GM15510 (cell line): ENCODE results near the gene FXR2.

Source experiments
- POLR2A ChIP-seq: IDR thresholded peaks from 3 replicates; pipeline ENCODE4 v1.6.1; 2011; ENCODE audit warnings: borderline replicate concordance; ENCODE audit not compliant: insufficient read length; ENCODE audit errors: extremely low read depth

The FXR2 gene

GRCh38 chr17:7634384-7634783, 19.7 kb upstream of the FXR2 start:
- TF ChIP-seq POLR2A = no peak

GRCh38 chr17:7633093-7633492, 18.4 kb upstream of the FXR2 start:
- no peak for TF ChIP-seq POLR2A

DNA sequence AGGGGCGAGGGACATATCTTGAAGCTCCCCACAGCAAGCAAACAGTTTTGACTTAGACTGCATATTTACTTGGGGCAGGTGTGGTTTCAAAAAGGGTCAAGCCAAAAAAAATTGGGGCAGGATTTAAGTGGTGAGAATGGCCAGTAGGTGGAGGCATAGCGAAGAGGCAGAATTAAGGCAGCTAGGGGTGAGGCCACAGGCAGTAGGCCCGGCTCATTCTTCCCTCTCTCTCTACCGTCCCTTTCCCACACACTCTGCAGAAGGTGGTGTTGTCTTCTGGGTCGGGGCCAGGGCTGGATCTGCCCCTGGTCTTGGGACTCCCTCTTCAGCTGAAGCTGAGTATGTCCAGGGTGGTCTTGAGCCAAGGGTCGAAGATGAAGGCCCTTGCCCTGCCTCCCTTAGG, 17.8 kb upstream of the FXR2 start:
- TF ChIP-seq POLR2A = no peak

DNA sequence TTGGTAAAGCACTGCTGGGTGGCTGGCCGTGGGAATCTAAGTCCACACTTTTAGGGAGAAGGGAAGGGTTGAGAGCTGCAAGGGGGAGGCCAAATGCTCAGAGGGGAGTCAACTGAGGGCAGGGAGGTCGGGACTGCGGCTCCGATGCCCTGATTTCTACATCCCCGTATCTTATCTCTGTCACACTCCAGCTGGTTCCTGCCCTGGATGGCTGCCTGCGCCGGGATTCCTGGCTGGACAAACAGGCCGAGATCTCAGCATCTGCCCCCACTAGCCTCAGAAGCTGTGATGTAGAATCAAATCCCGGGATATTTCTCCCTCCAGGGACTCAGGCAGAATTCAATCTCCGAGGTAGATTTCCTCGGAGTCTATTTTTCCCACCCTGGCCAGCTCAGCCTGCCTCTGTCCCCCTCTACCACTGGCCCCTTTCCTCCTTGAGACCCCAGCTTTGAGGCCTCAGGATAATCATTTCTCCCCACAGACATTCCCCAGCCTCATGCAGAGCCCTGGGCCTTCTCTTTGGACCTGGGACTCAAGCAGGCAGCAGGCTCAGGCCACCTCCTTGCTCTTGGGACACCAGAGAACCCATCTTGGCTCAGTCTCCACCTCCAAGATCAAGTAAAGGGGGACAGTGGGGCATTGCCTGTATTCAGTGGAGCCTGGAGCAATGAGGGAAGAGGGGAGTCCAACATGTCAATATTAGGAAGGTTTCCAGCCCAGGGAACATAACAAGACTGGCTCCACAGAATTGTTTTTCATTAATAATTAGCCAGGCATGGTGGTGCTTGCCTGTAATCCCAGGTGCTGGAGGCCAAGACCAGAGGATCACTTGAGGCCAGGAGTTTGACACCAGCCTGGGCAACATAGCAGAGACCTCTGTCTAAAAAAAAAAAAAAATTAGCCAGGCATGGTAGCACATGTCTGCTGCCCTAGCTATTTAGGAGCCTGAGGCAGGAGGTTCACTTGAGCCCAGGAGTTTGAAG, 17.0 kb upstream of the FXR2 start:
- no peak for TF ChIP-seq POLR2A

DNA sequence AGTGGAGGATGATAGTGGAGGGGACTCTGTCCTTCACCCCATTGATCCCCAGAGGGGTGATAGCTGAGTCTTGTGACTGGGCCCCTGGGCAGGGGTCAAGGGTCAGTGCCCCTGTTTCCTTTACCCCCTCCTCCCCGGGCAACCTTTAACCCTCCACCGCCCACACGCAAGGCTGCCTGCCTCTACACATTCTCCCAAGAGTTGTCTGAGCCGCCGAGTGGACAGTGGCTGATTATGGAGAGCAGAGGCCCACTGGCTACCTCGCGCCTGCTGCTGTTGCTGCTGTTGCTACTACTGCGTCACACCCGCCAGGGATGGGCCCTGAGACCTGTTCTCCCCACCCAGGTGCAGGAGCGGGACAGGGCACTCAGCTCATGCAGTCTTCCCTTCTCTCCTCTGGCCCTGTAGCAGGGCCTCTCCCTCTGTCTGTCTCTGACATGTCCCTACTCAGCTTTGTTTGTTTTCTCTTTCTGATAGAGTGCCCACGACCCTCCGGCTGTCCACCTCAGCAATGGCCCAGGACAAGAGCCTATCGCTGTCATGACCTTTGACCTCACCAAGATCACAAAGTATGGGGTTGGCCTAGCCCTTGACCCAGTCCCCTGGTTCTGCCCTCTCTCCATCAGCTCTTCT, 15.4 kb upstream of the FXR2 start, which contains the start of gene SHBG:
SHBG (plus strand) TSS at position 197 of the 633 bp plus-strand sequence; CDS start at position 235, 38 bp downstream.
- no peak for TF ChIP-seq POLR2A

GRCh38 chr17:7627250-7628121, 12.8 kb upstream of the FXR2 start, which contains the start of gene SAT2:
Gene SAT2, minus strand, starts transcription at chr17:7627821. Its CDS starts 186 bp downstream, at chr17:7627635.
- TF ChIP-seq POLR2A = peak; percentile 77

- no peak for TF ChIP-seq POLR2A
Measured at GRCh38 chr17:7626956-7627249, 12.2 kb upstream of the FXR2 start.

- no peak for TF ChIP-seq POLR2A
Measured at GRCh38 chr17:7626307-7626706, 11.6 kb upstream of the FXR2 start.

DNA sequence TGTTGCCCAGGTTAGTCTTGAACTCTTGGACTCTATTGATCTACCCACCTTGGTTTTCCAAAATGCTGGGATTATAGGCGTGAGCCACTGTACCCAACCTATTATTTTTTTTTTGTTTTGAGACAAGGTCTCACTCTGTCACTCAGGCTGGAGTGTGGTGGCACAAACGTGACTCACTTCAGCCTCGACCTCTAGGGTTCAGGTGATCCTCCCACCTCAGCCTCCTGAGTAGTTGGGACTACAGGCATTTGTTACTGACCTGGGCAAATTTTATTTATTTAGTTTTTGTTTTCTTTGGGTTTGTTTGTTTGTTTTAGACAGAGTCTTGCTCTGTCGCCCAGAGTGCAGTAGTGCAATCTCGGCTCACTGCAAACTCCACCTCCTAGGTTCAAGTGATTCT, 9.0 kb upstream of the FXR2 start:
- no peak for TF ChIP-seq POLR2A

GRCh38 chr17:7620835-7621234, 6.1 kb upstream of the FXR2 start:
- TF ChIP-seq POLR2A = no peak

GRCh38 chr17:7618608-7619007, 3.9 kb upstream of the FXR2 start:
- no peak for TF ChIP-seq POLR2A

- no peak for TF ChIP-seq POLR2A
Measured at GRCh38 chr17:7615265-7615747, 609 bp upstream of the FXR2 start.

DNA sequence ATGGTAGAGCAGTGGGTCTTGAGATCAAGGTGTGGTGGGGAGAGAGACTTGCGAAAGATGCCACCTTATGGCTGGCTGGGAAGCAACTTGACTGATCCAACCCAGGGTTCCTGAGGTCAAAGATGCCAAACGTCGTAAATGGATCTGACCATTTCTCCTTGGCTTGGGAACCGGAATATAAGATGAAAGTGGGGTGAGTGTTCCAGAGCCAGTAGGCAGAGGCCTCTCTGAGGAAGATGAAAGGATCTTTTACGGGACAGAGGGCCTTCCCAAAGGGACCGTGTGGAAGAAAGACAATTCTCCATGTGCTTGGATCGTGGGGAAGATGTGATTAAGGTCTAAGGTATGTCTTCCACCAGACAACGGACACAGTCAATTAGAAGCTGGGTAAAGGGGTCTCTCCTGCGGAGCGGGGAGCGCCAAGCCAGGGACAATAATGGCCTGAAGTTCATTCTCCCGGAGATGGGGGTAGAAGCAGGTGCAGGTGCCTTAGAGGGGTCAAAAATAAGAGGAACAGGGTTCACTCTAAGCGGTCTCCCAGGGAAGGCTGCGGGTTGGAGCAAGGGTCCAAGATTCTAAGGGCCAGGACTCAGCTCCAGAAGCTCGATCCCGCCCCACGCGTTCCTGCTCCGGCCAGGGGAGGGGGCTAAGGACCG, 800 bp downstream of the FXR2 start:
- TF ChIP-seq POLR2A = no peak

GRCh38 chr17:7612294-7612640, 2.4 kb downstream of the FXR2 start:
- no peak for TF ChIP-seq POLR2A
